ENCODE data around the gene KTN1.

Gene KTN1, protein sequence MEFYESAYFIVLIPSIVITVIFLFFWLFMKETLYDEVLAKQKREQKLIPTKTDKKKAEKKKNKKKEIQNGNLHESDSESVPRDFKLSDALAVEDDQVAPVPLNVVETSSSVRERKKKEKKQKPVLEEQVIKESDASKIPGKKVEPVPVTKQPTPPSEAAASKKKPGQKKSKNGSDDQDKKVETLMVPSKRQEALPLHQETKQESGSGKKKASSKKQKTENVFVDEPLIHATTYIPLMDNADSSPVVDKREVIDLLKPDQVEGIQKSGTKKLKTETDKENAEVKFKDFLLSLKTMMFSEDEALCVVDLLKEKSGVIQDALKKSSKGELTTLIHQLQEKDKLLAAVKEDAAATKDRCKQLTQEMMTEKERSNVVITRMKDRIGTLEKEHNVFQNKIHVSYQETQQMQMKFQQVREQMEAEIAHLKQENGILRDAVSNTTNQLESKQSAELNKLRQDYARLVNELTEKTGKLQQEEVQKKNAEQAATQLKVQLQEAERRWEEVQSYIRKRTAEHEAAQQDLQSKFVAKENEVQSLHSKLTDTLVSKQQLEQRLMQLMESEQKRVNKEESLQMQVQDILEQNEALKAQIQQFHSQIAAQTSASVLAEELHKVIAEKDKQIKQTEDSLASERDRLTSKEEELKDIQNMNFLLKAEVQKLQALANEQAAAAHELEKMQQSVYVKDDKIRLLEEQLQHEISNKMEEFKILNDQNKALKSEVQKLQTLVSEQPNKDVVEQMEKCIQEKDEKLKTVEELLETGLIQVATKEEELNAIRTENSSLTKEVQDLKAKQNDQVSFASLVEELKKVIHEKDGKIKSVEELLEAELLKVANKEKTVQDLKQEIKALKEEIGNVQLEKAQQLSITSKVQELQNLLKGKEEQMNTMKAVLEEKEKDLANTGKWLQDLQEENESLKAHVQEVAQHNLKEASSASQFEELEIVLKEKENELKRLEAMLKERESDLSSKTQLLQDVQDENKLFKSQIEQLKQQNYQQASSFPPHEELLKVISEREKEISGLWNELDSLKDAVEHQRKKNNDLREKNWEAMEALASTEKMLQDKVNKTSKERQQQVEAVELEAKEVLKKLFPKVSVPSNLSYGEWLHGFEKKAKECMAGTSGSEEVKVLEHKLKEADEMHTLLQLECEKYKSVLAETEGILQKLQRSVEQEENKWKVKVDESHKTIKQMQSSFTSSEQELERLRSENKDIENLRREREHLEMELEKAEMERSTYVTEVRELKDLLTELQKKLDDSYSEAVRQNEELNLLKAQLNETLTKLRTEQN (N-terminal part only)

DNA sequence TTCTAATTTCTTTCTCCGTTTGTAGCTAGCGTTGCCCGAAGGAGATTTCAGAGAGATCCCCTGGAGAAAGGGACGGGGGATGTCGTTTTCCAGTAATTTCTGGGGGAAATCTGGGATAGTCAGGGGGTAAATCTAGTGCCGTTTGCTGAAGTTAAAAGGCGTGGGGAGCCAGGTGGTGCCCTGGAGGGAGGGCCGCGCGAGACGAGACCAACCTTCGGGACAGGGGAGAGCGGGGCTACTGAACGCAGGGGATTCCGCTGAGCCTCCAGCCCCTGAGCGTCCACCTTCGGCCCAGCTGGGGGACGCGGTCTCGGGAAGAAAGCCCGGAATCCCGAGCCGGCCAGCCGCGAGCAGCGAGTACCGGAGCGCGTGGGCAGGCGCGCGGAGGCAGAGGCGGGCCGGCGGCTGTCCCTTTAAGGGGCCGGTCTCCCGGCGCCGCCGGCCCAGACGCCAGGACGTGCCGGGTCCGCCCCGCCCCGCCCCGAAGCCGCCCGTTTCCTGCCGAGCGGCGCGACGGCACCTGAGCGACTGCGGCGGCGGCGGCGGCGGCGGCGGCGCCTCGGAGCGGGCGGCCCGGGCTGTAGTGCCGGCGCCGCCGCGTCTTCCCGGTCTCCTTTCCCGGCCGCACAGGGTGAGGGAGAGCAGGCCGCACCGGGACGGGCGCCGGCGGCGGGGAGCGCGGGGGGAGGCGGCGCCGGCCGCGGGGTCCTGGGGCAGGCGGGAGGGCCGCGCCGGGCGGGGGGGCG lies at the start of gene KTN1:
Gene KTN1 (plus strand): TSS at position 484 of the 746 bp plus-strand sequence. CDS start 31,842 bp downstream, outside the sequence.
- peak; percentile 81 for DNase-seq

DNA sequence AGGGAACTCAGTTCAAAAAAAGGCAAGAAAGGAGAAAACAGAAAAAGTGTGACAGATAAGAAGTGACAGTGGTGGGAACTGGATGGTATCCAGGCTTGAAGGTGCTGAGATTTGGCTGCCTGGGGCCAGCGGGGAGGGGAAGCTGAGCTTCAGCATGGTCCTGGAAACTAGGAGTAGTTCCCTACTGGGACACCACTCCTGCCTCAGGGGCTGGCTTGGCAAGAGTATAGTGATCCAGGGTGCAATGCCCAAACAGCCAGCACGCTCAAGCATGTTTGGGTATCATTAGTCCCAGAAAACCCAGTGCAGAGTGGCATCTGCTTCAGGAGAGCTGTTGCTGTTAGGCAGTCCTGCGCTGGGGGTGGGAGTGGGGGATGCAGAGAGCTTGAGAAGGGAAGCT lies 49.5 kb upstream of the KTN1 start:
- no peak for DNase-seq

DNA sequence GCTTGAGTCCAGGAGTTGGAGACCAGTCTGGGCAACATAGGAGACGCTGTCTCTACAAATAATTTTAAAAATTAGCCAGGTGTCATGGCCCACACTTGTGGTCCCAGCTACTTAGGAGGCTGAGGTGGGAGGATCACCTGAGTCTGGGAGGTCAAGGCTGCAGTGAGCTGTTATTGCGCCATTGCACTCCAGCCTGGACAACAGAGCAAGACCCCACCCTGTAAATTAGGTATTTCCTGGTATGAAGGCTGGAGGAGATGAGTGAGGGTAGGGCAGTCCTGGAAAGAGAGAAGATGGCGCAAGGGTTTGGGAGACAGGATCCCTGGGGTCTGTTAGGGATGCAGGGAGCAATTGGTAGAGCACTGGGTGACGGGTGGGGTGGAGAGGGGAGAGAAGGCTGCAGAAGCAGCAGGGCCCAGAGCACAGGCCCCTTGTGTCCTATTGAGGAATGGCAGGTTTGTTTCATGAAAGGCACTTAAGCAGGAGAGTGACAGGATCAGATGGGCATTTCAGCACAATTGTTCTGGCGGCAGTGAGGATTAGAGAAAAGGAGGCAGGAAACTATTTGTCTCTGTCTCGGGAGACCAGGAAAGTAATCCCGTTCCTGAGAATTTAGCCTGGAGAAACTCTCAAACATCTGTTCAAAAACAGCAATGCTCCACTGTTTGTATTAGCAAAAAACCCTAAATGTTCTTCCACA lies 47.2 kb upstream of the KTN1 start:
- no peak for DNase-seq

DNA sequence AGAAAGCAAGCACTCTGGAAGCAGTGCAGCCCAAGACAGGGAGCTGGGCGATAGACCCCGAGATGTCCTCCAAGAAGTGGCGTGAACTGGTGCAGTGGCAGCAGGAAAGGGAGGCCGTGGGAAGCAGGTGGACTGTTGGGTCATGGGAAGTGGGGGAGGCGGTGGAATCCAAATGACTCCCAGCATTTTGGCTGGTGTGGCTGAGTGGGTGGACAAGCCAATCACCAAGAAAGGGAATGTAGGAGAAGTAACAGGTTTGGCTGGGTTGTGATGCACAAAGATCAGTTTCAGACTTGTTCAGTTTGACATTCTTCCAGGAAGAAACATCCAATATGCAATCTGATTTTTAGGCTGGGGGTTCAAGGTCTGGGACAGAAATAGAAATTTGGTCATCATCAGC lies 46.0 kb upstream of the KTN1 start:
- no peak for DNase-seq

DNA sequence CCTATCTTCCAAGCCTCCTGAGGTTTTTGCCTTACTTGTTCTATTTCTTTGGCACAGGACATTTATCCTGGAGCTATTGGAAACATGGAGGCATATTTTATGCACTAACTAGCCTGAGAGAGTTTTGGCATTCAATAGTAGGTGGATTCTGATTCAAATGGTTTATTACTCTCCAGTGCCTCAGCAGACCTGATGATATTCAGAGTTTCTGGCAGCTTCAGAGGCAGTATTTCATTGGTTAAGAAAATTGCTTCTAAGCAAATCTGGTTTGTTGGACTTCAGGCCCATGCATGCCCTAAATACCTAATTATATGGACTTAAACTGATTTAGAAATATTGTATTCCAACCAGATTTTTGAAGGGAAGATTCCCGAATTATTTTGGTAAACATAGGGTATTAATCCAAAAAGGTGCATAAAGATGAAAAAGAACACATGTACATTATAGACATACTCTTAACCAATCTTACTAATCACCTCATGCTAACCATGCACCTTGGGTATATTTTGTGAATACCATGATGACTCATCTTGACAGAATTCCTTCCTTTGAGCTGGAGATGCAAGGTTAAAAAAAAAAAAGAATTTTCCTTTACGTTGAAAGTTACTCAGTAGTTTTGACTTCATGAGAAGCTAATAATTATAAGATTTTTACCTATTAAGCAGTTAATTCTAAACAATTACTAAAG lies 44.3 kb upstream of the KTN1 start:
- no peak for DNase-seq

GRCh38 chr14:55536204-55536708 lies 43.8 kb upstream of the KTN1 start:
- DNase-seq = no peak

DNA sequence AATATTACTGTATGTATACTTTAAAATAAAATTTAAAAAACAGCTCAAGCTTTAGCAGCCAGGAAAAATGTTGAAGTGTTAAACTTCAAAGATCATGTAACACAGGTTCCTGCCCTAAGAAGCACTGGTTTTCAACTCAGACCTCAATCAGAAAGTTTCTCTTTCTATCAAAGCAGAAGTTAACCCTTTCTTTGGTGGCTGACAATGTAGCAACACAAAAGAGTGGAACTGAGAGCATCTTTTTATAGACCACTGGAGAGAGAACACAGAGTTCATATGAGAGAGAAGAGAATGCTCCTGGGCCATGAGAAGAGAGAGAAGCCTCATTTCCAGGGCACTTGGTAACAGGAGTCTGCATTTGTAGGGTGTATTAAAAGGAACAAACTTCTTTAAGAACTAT lies 42.2 kb upstream of the KTN1 start:
- DNase-seq = no peak

- no peak for DNase-seq
These were observed 40.0 kb upstream of the KTN1 start for GRCh38 chr14:55539975-55540374.

DNA sequence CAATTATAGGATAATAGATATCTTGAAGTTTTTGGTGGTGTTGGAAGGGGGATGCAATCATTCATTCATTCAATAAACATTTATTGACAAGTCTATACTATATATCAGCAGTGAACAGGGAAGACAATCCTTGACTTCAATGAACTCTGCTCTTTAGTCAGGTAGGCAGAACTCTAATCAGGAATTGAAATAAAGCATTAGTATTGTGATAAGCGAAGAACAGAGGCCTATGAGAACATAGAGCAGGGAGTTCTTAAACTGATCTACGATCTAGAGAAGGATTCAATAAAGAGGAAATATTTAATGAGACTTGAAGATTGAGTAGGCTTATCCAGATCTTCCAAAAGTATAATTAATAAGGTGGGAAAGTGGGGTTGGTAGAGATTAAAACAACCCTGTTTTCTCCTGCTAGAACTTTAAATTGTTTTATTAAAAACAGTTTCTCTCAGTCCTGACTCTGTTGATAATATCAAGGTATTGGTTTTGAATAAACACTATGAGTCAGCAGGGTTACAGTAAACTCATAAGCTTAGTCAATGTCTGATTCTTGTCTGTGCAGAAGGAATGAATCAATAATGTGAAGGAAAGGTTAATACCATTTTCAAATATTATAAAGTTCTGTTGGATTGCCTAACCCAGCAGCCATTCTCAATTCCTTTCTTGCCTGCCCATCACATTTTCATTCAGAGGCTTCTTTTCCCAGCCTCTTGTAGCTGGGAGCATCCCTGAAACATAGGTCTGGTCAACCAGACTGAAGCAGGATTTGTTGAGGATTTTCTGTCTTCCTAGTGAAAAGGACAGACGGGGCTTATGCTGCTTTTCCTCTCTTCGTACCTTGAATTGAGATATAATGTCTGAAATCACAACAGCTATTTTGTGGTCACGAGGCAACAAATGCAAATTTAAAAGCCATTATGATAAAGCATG lies 38.9 kb upstream of the KTN1 start:
- DNase-seq = no peak

DNA sequence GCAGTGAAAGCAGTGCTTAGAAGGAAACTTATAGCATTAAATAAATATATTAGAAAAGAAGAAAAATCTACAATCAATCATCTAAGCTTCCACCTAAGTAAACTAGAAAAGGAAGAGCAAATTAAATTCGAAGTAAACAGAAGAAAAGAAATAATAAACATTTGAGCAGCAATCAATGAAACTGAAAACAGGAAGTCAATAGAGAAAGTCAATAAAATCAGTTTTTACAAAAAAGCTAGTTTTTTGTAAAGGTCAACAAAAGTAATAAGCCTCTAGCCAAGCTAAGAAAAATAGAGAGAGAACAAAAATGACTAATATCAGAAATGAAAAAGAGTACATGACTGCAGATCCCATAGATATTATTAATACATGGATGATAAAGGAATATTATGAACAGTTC lies 34.2 kb upstream of the KTN1 start:
- no peak for DNase-seq

GRCh38 chr14:55546212-55546874 lies 33.7 kb upstream of the KTN1 start:
- no peak for DNase-seq

DNA sequence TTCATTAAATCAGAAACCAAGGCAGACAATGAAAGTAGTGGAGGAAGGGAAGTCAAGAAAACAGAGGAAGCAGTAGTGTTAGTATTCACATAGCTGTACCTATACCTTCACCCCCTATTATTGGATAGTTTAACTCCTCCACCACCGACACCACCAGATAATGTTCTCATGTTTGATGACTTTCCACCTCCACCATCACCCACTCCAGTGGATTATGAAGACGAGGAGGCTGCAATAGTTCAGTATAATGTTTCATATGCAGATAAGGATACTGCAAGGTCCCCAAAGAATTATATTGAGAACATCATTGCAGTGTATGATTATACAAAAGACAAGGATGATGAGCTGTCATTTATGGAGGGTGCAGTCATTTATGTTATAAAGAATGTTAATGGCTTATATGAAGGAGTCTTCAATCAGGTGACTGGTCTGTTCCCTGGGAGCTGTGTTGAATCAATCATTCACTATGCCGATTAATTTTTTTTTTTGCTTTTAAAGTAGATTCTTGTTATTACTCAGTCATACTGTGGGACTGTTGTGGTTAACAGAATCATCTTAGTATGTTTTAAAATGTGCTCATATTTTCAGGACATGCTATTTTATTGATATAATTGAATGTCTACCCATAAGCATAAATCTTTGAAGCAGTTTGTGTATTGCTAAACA lies 32.2 kb upstream of the KTN1 start:
- no peak for DNase-seq

- DNase-seq = no peak
These were observed 26.2 kb upstream of the KTN1 start for GRCh38 chr14:55553791-55554190.

DNA sequence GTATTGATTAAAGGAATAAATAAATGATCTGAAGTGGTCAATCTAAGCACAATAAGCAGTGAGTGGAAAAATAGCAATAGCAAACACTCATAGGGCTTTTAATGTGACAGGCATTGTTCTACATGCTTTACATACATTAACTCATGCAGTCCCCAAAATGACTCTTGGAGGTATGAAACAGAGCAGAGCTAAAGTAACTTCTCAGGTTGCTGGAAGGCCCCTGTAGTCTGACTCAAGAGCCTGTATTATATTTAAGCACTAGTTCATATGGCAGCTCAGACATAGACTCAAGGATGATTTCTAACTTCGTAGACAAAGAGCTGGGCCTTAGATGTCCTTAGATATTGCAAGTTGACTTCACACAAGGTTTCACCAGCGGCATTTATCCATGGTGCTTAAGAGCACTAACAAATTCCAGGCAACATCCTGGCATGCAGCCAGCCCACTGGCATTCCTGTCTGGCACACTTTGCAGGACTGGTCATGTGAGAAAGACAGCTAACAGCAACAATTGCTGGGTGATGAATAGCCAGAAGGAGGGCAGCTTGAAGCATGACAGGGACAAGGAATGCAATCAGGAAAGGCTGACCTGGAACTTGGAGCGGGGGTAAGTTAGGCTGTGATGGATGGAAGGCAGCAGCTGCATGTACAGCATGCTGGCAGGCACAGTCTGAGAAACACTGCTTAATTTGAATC lies 22.9 kb upstream of the KTN1 start:
- no peak for DNase-seq

DNA sequence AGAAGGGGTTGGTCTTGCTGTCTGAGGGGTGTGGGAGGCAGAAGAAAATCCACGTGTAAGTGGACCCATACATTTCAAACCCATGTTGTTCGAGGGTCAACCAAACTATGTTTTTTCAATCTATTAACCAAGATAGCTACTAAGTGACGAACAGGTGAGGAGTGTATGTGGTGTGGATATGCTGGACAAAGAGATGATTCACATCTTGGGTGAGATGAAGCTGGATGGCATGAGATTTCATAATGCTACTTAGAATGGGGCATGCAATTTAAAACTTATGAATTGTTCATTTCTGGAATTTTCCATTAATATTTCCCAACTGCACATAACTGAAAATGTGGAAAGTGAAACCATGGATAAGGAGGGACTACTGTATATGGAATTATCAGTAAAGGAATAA lies 17.9 kb upstream of the KTN1 start:
- no peak for DNase-seq

DNA sequence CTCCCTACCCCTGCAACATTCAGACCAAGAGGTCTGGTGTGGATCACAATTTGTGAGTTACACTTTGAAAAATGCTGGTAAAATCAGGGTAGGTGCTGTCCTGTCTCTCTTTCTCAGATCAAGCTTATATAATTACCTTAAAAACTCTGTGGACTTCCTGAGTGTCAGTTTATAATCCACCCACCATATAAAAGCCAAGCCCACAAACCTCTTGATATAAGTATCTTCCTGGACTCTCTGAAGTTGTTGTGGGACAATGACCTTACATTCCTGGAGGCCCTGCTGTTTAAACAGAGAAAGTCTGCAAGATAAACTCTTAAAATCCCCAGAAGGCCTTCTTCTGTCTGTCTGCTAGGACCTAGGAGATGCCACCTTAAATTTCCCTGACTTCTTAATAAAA lies 11.4 kb upstream of the KTN1 start:
- DNase-seq = no peak

- no peak for DNase-seq
These were observed 8.7 kb upstream of the KTN1 start for GRCh38 chr14:55571125-55571889.
